ENCODE measurements around the gene PREX1.

PREX1 gene

GRCh38 chr20:48629069-48629959, 198.5 kb downstream of the PREX1 start:
- DNase-seq, result no peak

DNA sequence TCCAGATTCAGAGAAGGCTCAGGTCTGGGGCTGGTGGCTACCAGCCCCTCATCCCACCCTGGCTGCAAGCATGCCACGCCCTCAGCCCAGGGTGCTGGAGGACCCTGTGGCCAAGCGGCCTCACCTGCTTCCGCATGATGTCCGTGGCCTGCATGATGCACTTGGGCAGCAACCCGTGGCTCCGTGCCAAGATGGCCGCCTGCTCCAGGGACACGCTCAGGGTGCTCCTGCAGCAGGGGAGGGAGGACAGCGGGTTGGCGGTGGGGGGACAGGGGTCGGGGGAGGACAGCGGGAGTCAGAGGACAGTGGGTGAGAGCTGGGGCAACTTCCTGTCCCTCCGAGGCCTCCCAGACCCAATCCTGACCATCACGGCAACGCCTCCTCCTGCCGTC, 200.1 kb downstream of the PREX1 start:
- DNase-seq, result no peak

DNA sequence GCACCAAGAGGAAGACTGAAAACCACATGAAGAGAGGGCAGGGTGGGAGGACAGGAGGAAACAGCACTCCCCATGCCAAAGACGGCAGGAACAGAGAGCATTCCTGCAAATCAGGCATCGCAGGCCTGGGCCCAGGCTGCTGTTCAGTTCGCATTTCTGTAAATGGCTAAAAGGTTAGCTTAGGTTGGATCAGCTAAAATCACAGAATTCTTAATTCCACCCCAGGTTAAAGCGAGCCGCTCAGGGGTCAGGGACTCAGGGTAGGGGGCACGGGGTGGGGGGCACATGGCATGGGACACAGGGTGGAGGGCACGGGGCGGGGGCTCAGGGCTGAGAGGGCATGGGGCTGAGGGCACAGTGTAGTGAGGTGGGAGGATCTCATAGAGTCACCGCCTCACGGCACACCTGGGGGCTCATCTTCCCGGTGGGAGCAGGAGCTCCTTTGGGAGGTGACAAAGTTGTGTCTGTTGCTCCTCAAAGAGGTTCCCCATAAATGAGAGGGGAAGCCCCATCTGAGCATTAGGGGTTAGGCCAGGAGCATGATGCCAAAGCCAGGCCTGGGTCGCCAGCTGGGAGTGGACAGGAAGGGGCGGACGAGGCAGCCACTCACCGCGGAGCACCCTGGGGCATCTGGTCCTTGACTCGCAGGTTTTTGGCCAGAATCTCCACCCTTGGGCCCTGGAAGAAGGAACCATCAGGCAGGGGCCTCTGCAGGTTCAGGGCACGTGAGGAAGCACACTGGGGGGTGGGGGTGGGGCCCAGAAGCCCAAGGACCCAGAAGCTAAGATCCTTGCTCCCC, 200.7 kb downstream of the PREX1 start:
- no peak for DNase-seq

DNA sequence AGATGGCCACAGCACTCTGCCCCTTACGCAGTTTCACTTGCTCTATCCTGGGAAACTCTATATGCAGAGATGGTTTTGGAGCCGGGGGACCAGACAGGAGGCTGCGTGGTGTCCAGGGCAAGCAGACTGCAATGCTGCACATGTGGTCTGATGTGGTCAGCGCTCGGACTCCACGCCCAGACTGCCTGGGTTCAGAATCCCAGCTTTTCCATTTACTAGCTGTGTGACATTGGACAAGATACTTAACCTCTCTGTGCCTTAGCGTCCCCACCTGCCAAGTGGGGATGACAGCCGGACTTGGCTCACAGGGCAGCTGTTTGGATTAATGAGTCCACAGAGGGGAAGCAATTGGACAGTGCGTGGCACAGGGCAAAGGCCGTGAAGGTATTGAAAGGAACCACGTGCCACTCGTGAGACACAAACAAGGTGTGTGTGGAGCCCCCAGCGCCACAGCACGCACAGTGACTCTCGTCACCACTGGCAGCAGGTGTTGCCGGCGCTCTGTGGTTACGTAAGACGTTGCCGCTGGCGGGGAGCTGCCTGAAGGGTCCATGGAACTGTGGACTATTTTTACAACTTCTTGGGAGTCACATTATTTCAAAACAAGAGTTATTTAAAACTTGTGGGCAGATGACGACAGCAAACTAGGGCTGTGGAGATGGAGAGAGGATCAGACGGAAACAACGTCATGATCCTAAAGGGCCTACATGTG, 201.4 kb downstream of the PREX1 start:
- no peak for DNase-seq

GRCh38 chr20:48625136-48625900, 202.5 kb downstream of the PREX1 start:
- no peak for DNase-seq

- no peak for DNase-seq
These were observed 203.3 kb downstream of the PREX1 start for GRCh38 chr20:48624315-48625020.

DNA sequence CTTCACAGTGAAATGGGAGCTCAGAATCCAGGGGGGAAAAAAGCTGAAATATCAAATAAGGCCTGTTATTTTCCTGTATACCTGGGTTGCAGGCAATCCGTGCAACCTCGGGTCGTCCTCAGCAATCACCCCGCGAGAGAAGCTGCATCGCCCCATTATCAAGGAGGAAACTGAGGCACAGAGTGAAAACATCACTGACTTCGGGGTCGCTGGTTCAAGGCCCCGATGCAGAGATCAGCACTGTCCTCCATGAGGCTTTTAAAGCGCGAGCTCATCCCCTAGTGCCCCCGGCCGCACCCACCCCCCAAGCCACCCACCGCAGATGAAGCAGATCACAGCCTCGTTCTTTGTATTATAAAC, 203.9 kb downstream of the PREX1 start:
- DNase-seq, result no peak

DNA sequence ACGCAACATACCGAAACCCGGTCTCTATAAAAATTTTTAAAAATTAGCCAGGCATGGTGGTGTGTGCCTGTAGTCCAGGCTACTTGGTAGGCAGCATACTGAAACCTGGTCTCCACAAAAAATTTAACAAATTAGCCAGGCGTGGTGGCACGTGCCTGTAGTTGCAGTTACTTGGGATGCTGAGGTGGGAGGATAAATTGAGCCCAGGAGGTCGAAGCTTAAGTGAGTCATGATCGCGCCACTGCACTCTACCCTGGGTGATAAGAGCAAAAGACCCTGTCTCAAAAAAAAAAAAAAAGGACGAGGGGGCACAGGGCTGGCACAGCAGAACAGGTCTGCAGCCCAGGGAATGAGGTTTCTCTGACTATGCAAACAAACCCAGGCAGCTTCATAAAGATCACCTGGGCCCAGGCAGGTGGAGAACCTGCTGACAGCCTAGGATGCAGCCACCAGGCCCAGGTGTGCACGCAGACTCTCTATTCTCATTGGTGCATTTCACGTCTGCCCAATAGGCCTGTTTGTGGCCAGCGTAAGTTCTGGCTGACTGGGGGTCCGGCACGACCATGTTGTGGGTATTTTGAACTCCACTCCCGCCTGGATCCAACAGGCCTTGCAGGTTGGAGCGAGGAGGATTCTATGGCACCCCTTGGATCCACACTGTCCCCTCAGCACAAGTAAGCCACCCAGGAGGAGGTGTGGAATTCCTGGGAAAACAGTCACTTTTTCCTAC, 204.5 kb downstream of the PREX1 start:
- no peak for DNase-seq

DNA sequence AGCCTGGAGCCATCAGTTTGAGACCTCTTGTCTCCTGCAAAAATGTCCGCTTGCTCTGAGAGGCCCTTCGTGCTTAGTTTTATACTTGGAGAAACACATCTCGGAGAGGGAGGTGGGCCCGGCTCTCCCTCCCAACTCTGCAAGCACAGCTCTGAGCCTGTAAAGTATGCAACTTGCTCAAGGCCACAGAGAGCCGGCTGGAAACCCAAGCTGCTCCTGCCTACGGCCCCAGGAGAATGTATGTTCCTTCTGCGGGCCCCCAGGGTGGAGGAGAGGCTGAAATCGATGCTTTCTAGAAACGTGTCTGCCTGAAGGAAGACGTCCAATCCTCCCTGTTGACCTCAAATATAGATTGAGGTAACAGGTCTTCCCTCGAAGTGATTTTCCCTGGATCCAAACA, 205.4 kb downstream of the PREX1 start:
- DNase-seq, result no peak

- DNase-seq, result no peak
These were observed 206.3 kb downstream of the PREX1 start for GRCh38 chr20:48621376-48622078.

GRCh38 chr20:48620507-48621375, 207.1 kb downstream of the PREX1 start:
- peak; percentile 95 for DNase-seq

DNA sequence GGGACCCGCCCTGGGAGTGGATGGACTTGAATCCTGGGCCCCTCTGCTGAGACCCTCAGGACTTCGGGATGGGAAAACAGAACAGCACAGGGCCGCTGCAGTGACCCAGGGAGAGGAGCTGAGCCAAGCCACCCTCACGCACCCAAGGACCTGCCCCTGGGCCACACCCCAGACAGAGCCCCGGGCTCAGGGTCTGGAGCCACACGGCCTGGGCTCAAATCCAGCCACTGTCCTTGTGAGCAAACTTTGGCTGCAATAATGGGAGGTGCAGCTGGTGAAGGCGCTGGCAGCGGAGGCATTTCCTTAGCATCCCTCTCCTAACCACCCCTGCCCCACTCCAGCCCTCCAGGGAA, 207.7 kb downstream of the PREX1 start:
- DNase-seq, result no peak

GRCh38 chr20:48619126-48620101, 208.4 kb downstream of the PREX1 start:
- no peak for DNase-seq

- no peak for DNase-seq
These were observed 209.2 kb downstream of the PREX1 start for GRCh38 chr20:48618631-48619030.

DNA sequence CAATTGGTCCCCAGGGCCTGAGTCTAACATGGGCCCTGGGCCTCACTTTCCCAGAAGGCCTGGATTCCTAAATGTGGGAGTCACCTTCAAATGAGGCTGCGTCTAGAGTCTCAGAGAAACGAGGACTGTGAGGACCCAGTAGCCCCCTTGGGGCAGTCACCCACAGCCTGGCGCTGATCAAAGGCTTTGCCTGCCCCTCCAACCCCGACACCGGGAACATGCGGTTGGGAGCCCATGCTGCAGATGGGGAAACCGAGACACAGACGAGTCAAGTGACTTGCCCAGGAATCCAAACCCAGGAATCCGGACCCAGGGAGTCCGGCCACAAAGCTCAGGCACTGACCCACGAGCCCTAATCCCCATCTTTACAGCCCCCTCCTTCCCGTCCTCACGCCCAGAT, 209.7 kb downstream of the PREX1 start:
- DNase-seq, result no peak

GRCh38 chr20:48617481-48617880, 210.3 kb downstream of the PREX1 start:
- no peak for DNase-seq

GRCh38 chr20:48616481-48616880, 211.3 kb downstream of the PREX1 start:
- no peak for DNase-seq

GRCh38 chr20:48615871-48616270, 211.9 kb downstream of the PREX1 start:
- no peak for DNase-seq
